HG03521 (cell line): ENCODE results near the gene GRM5.
"Not testable (repeated sequence)": the region's sequence is repeated elsewhere in the genome, so short reads cannot be mapped to it uniquely, and the experiment has no call there.

Source experiments
- ATAC-seq: cut with Tn5 transposase; IDR thresholded peaks from one replicate; pipeline ENCODE4 v1.9.1; 2021; ENCODE audit warnings: mild to moderate bottlenecking, moderate library complexity; ENCODE audit not compliant: unreplicated experiment

Gene GRM5

GRCh38 chr11:88978992-88979391 is 86.8 kb downstream of the GRM5 start:
- ATAC-seq, result not testable (repeated sequence)

- not testable (repeated sequence) for ATAC-seq
Measured at GRCh38 chr11:88975441-88975840, 90.3 kb downstream of the GRM5 start.

DNA sequence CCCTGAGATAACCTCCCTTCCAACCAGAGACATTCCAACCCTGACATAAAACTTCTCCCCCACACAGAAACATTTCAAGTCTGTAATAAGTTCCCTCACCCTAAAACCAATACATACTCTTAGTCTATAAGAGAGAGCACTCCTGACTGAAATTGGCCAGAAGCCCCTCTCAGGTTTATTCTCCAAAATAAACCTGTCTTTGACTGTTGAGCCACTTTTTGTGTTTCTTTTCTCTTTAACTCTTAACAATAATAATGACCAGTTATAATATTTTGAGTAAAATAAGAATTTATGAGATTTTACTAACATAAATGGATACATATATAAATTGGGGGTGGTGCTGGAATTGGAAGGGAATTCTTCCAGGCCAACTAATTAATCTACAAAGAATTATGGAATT is 93.6 kb downstream of the GRM5 start:
- no peak for ATAC-seq

DNA sequence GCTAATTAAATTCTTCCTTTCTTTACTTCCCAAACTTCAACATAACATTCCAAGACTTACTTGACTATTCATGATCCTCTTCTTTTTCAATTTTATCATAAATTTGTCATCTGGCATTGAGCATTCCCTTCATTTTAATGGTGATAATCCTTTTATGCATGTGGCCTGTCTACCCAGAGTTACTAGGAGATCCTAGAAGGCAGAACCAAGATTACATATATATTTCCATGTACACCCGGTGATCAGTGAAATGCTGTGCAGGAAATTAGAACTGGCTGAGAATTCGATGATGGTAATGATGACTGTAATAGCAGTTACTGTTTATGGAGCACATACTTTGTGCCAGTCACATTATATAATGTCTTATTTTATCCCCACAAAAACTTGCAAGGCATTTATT is 104.2 kb downstream of the GRM5 start:
- ATAC-seq, result not testable (repeated sequence)

DNA sequence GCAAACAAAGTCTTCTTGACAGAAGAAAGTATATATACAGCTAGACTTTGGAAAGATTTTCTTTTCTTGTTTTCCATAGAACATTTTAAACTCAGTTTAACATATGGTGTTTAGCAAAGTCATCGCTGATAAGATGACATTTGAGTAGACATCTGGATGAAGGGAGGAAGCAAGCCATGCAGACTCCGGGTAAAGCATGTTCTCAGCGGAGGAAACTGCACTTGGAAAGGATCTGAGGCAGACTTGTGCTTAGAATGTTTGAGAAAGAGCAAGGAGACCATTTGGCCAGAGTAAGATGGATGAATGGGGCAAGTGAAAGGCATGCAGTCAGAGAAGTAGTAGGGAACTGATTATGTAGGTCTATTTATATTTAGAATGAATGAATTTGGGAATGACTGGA is 105.9 kb downstream of the GRM5 start:
- not testable (repeated sequence) for ATAC-seq

DNA sequence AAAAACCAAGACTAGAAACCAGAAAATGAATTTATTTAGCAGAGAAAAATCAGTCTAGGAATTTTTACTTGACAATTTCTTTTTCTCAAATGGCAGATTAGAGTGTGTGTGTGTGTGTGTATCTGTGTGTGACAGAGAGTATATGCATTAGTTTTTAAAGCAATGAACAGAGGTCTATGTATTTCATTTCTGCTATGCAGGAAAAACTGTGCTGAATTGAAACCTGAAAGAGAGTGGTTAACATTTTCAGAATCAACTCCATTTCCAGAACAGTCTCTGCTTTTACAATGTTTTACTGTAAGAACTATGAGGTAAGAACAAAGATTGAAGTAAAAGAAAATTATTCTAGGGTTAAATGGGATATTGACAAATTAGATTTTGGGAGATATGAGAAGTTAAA is 114.8 kb downstream of the GRM5 start:
- ATAC-seq, result no peak

DNA sequence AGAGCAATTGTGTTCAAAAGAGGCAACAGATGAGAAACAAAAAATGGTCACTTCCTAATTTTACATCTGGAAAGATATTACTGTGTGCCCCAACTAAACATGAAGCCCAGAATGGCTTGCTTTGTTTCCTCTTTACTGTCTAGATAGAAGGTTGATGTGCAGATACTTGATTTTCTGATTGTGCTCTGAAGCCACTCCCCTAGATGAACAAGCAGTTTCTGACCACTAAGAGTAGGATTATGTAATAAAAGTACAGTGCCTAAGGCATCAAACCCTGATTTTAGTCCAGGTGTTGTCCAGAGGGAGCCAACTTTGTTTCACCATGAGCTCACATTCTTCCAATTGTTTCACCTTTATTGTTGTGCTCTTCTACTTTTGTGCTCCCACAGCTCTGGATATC is 116.9 kb downstream of the GRM5 start:
- not testable (repeated sequence) for ATAC-seq

GRCh38 chr11:88947843-88948572 is 117.8 kb downstream of the GRM5 start:
- ATAC-seq, result not testable (repeated sequence)

- ATAC-seq, result not testable (repeated sequence)
Measured at GRCh38 chr11:88929665-88930064, 136.1 kb downstream of the GRM5 start.

DNA sequence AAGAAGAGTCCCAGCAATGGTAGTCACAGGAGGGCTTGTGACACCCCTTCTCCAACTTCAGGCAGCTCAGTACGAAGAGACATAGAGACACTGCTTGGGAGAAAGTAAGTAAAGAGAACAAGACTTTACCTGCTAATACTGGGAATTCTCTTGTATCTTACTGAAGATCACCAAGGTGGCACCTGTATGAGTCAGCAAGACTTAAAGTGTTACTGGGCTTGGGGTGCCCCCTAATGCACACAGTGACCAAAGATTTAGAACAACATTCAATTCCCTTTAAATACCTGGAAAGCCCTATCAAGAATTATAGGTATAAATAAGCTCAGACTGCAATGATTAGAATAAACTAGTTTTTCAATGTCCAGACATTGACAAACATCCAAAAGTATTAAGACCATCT is 148.7 kb downstream of the GRM5 start:
- ATAC-seq, result not testable (repeated sequence)

DNA sequence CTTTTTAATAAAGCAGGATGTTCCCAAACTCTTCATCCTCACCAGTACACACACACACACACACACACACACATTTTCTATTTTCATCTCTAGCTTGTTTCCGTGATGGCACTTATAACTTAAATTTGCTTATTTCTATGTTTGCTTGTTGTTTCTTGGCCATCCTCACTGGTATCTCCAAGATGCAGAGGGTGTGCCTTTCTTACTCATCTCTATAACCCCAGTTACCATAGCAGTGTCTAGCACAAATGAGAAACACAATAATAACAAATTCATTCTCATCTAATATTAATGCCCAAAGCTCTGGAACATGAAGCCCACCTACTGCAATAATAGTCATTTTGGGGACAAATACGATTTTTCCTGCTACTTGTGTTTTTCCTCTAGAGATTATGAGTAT is 156.3 kb downstream of the GRM5 start:
- ATAC-seq, result no peak

GRCh38 chr11:88901436-88901835 is 164.3 kb downstream of the GRM5 start:
- ATAC-seq, result not testable (repeated sequence)

DNA sequence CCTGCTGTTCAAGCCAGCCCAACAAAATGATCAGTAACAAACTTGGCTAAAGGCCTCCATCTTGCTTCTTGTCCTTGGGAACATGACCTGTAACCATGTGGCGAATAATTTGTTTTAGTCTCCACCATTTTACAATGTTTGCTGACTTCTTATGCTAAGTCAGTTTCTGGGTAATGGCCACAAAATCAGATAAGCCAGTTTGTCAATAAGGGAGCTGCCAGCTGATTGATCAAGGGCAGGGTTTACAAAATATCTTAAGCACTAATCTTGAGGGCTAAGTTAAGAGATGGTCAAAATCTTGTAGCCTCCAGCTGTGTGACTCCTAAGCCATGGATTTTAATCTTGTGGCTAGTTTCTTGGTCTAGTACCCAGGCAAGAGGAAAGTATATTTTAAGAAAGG is 176.9 kb downstream of the GRM5 start:
- not testable (repeated sequence) for ATAC-seq

GRCh38 chr11:88886796-88887195 is 179.0 kb downstream of the GRM5 start:
- ATAC-seq, result no peak

DNA sequence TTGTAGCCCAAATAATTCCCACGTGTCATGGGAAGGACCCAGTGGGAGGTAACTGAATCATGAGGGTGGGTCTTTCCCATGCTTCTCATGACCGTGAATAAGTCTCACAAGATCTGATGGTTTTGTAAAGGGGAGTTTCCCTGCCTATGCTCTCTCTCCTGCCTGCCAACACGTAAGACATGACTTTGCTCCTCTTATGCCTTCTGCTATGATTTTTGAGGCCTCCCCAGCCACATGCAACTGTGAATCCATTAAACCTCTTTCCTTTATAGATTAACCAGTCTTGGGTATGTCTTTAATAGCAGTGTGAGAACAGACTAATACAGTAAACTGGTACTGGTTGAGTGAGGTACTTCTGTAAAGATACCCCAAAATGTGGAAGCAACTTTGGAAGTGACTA is 183.0 kb downstream of the GRM5 start:
- ATAC-seq, result not testable (repeated sequence)

GRCh38 chr11:88861618-88862017 is 204.2 kb downstream of the GRM5 start:
- no peak for ATAC-seq

DNA sequence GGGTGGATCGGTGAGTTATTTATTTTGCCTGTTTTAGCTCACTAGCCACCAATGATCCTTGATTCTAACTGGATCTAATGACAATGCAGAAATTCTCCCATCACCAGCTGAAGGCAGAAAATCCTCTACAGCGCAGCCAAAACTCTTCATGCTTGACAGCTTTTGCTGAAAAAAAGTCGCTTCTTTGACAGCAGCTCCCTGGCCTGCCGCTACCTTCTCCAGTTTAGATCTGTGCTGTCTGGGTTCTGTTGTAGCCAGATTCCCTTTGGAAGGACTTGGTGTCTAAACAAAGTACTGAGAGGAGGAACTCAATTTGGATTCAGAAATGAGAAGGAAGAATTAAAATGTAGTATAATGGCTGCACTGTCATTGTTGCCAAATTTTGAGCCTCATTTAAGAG is 205.4 kb downstream of the GRM5 start:
- not testable (repeated sequence) for ATAC-seq

DNA sequence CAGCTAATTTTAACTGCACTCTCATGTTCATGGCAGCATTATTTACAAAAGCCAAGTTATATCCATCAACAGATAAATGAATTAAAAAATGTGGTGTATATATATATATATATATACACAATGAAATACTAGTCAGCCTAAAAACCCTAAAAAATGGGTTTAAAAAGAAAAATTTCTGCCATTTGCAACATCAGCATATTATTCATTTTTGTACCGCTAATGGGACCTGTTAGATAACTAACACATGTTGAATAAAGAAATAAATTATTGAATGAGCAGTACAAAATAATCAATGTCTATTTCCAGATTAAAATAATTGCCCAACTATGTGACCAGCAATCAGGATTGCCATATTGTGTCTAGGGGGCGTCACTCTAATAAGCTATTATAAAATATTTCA is 211.8 kb downstream of the GRM5 start:
- ATAC-seq, result not testable (repeated sequence)

GRCh38 chr11:88851547-88851946 is 214.2 kb downstream of the GRM5 start:
- ATAC-seq, result not testable (repeated sequence)

- not testable (repeated sequence) for ATAC-seq
Measured at GRCh38 chr11:88849773-88850172, 216.0 kb downstream of the GRM5 start.

GRCh38 chr11:88849368-88849767 is 216.4 kb downstream of the GRM5 start:
- no peak for ATAC-seq

- ATAC-seq, result not testable (repeated sequence)
Measured at GRCh38 chr11:88846266-88846665, 219.5 kb downstream of the GRM5 start.

- not testable (repeated sequence) for ATAC-seq
Measured at GRCh38 chr11:88844941-88845340, 220.8 kb downstream of the GRM5 start.
